GM12878 (cell line): Measurements from ENCODE around the gene TARDBP.

Experiments used
- ASH2L ChIP-seq: fragments of 300-600, 200-600 bp; sonication (generic); IDR thresholded peaks from 2 replicates; pipeline ENCODE4 v1.6.1; 2017; ENCODE audit warnings: low read depth, mild to moderate bottlenecking, borderline replicate concordance
- CTCF ChIP-seq, 3 experiments: IDR thresholded peaks in 2 of 3; conservative IDR thresholded peaks in 1 of 3; 2 replicates each; pipeline ENCODE4 v1.5.1; 2011; ENCODE audit warnings: low read depth in 3 of 3, low read length in 3 of 3, mild to moderate bottlenecking in 3 of 3, control low read depth in 2 of 3, moderate library complexity in 2 of 3, inconsistent platforms in 1 of 3, mixed read lengths in 1 of 3; ENCODE audit not compliant: control insufficient read depth in 2 of 3, insufficient read depth in 1 of 3; ENCODE audit errors: extremely low read depth in 1 of 3
- JUNB ChIP-seq: IDR thresholded peaks from 2 replicates; pipeline ENCODE4 v1.6.1; 2016; ENCODE audit warnings: antibody characterized with exemption, mild to moderate bottlenecking
- MEF2A ChIP-seq: IDR thresholded peaks from 2 replicates; pipeline ENCODE4 v1.6.1; 2011; ENCODE audit warnings: low read depth, mild to moderate bottlenecking, low read length, moderate library complexity; ENCODE audit not compliant: insufficient read depth
- SREBF2 ChIP-seq: IDR thresholded peaks from 2 replicates; pipeline ENCODE4 v1.6.1; 2012; ENCODE audit warnings: mild to moderate bottlenecking, low read length
- ZBED1 ChIP-seq: IDR thresholded peaks from 2 replicates; pipeline ENCODE4 v1.6.1; 2016; ENCODE audit warnings: borderline replicate concordance

- TF ChIP-seq SREBF2 (no peak), ZBED1 (no peak), CTCF (IDR thresholded peaks at IDR 0.05 in 2 of 3, conservative IDR thresholded peaks at IDR 0.05 in 1 of 3; ENCODE audit: control insufficient read depth in 2 of 3, extremely low read depth in 1 of 3, insufficient read depth in 1 of 3, low read depth in 3 of 3, low read length in 3 of 3) (peak; percentile 96 to 99 (median 98); a peak in 5 of 6 replicates), MEF2A (no peak), ASH2L (no peak), JUNB (no peak)
Measured at GRCh38 chr1:11037740-11038182, 25.3 kb downstream of the TARDBP start.
